ENCODE data around the gene CNIH3. TPM values are rescaled to one million over a fixed set of nuclear protein-coding genes. Genes with fewer than 3 reads are reported as not detected.

Gene CNIH3
- total and polyA plus RNA-seq, 2 donors (not counting 3 experiments of a cell fraction or from before 2014, with no cell fraction given) = 1.3 to 2.5 TPM

DNA sequence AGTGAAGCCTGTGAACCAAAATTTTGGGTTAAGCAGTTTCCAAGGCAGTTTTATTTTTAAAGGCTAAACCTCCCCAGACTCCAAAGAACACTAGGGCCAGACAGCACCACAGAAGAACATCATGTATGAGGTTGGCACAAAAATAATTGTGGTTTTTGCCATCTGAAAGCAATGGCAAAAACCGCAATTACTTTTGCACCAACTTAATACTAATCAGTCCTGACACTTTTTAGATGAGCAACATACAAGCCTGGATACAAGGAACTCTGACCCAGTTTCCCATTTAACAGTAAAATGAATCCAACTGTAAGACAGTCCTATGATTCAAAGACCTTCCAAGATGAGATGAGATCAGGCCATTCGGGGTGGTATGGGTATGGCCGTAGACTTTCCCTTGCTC lies 46.8 kb downstream of the CNIH3 start:
- no peak overlapping the region for H3K4me3 ChIP-seq (replicated peaks in 1 of 3; ENCODE audit: insufficient read depth in 1 of 3, low read depth in 1 of 3, low read length in 3 of 3)
- H3K9ac ChIP-seq (replicated peaks; ENCODE audit: extremely low read depth, insufficient read depth, low read length) = no peak overlapping the region
- no peaks in the 10 kb centered on the region for H4K20me1 ChIP-seq (replicated peaks; ENCODE audit: control insufficient read depth, extremely low read depth, insufficient read depth, low read length)
- no peak overlapping the region for H3K27ac ChIP-seq (ENCODE audit: insufficient read depth, low read depth, low read length)
- POLR2A ChIA-PET = no interaction called here
- no peaks in the 10 kb centered on the region for H3K79me2 ChIP-seq (ENCODE audit: control insufficient read depth, insufficient read depth, low read length)
- intact Hi-C loops (cut with micrococcal nuclease) = no loop called here
- H2AFZ ChIP-seq (ENCODE audit: low read depth, low read length) = no peak overlapping the region
- H3K4me2 ChIP-seq (ENCODE audit: insufficient read depth, low read length) = no peak overlapping the region
- FAIRE-seq (no peak), DNase-seq (ENCODE audit: low read depth, low spot score) (no peak)
- H3K36me3 ChIP-seq (ENCODE audit: control insufficient read depth in 2 of 2, extremely low read depth in 1 of 2, insufficient read depth in 2 of 2, low read length in 2 of 2) = no peaks in the 10 kb centered on the region
- dilution Hi-C loops (cut with MboI; ENCODE audit: extremely low pct_ligation_motif_present, low sequenced_read_pairs) = no loop called here
- TF ChIP-seq, protein P1, sequence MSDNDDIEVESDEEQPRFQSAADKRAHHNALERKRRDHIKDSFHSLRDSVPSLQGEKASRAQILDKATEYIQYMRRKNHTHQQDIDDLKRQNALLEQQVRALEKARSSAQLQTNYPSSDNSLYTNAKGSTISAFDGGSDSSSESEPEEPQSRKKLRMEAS (IDR thresholded peaks at IDR 0.05; ENCODE audit: insufficient read depth, insufficient read length) = no peak
- TF ChIP-seq GATA2 (IDR thresholded peaks at IDR 0.05; ENCODE audit: insufficient read depth, insufficient read length, low read depth, low read length) = no peak
- TF ChIP-seq MYC (IDR thresholded peaks at IDR 0.05; ENCODE audit: low read depth, low read length) = no peak
- no peak for TF ChIP-seq FOS (IDR thresholded peaks at IDR 0.05; ENCODE audit: borderline replicate concordance, insufficient read depth, low read length)
- no peak for TF ChIP-seq JUN (IDR thresholded peaks at IDR 0.05; ENCODE audit: borderline replicate concordance, insufficient read depth, insufficient read length, low read depth)
- no peak for TF ChIP-seq POLR2AphosphoS5 (IDR thresholded peaks at IDR 0.05; ENCODE audit: insufficient read depth, low read depth, low read length)
- TF ChIP-seq EZH2 (IDR thresholded peaks at IDR 0.05; ENCODE audit: borderline replicate concordance, low read depth, low read length, severe bottlenecking) = no peak
- CTCF ChIA-PET = no interaction called here
- no TSS peak for BruUV-seq (replicated peaks)
- no peaks in the 10 kb centered on the region for H3K9me1 ChIP-seq (replicated peaks; ENCODE audit: control insufficient read depth, extremely low read depth, insufficient read depth, low read length)
- H3K4me1 ChIP-seq (ENCODE audit: control insufficient read depth, extremely low read depth, insufficient read depth, low read length) = no peaks in the 10 kb centered on the region
- no peaks in the 10 kb centered on the region for H3K9me3 ChIP-seq (replicated peaks; ENCODE audit: control insufficient read depth, insufficient read depth, low read length)
- H3K27me3 ChIP-seq (ENCODE audit: control insufficient read depth in 2 of 2, insufficient read depth in 2 of 2, low read length in 2 of 2) = peaks cover 5 to 14% of the 10 kb centered on the region in 2 experiments

DNA sequence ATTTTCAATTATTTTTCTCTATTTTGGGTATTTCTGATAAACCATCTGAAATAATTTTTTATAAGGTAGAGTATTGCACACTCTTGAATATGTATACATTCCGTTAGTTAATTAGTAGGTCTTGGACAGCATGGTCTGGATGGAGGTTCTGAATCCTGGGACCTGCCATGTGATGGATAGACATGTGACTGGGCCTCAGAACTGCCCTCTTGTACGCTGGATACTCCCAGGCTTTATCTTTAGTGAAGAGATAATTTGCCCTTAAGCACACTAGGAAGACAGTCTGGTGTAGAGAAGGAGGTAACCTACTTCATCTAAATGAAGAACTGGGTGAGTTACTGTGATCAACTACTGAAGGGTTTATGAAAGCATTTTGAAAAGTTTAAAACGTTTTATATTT lies 48.9 kb downstream of the CNIH3 start:
- H3K4me1 ChIP-seq (ENCODE audit: control insufficient read depth, extremely low read depth, insufficient read depth, low read length) = no peaks in the 10 kb centered on the region
- H3K9me3 ChIP-seq (replicated peaks; ENCODE audit: control insufficient read depth, insufficient read depth, low read length) = no peaks in the 10 kb centered on the region
- dilution Hi-C loops (cut with MboI; ENCODE audit: extremely low pct_ligation_motif_present, low sequenced_read_pairs) = no loop called here
- intact Hi-C loops (cut with micrococcal nuclease) = no loop called here
- H3K27ac ChIP-seq (ENCODE audit: insufficient read depth, low read depth, low read length) = no peak overlapping the region
- no peaks in the 10 kb centered on the region for H3K79me2 ChIP-seq (ENCODE audit: control insufficient read depth, insufficient read depth, low read length)
- no peaks in the 10 kb centered on the region for H3K36me3 ChIP-seq (ENCODE audit: control insufficient read depth in 2 of 2, extremely low read depth in 1 of 2, insufficient read depth in 2 of 2, low read length in 2 of 2)
- no peak overlapping the region for H3K4me3 ChIP-seq (replicated peaks in 1 of 3; ENCODE audit: insufficient read depth in 1 of 3, low read depth in 1 of 3, low read length in 3 of 3)
- TF ChIP-seq POLR2A (IDR thresholded peaks at IDR 0.05; ENCODE audit: low read depth, low read length) = no peak
- TF ChIP-seq EZH2 (IDR thresholded peaks at IDR 0.05; ENCODE audit: borderline replicate concordance, low read depth, low read length, severe bottlenecking) = no peak
- TF ChIP-seq FOS (IDR thresholded peaks at IDR 0.05; ENCODE audit: borderline replicate concordance, insufficient read depth, low read length) = no peak
- no peak for TF ChIP-seq GATA2 (IDR thresholded peaks at IDR 0.05; ENCODE audit: insufficient read depth, insufficient read length, low read depth, low read length)
- TF ChIP-seq CTCF (IDR thresholded peaks at IDR 0.05; ENCODE audit: extremely low read depth in 1 of 2, insufficient read depth in 1 of 2, low read depth in 1 of 2, low read length in 2 of 2) = no peak
- TF ChIP-seq POLR2AphosphoS5 (IDR thresholded peaks at IDR 0.05; ENCODE audit: insufficient read depth, low read depth, low read length) = no peak
- no peak for TF ChIP-seq JUN (IDR thresholded peaks at IDR 0.05; ENCODE audit: borderline replicate concordance, insufficient read depth, insufficient read length, low read depth)
- TF ChIP-seq, protein P1 (IDR thresholded peaks at IDR 0.05; ENCODE audit: insufficient read depth, insufficient read length) = no peak
- no peak for TF ChIP-seq MYC (IDR thresholded peaks at IDR 0.05; ENCODE audit: low read depth, low read length)
- no peak for FAIRE-seq
- H4K20me1 ChIP-seq (replicated peaks; ENCODE audit: control insufficient read depth, extremely low read depth, insufficient read depth, low read length) = no peaks in the 10 kb centered on the region
- H3K9ac ChIP-seq (replicated peaks; ENCODE audit: extremely low read depth, insufficient read depth, low read length) = no peak overlapping the region
- no peak overlapping the region for H3K4me2 ChIP-seq (ENCODE audit: insufficient read depth, low read length)
- no peak overlapping the region for H2AFZ ChIP-seq (ENCODE audit: low read depth, low read length)
- BruUV-seq (replicated peaks) = no TSS peak
- peaks cover 5 to 13% of the 10 kb centered on the region in 2 experiments for H3K27me3 ChIP-seq (ENCODE audit: control insufficient read depth in 2 of 2, insufficient read depth in 2 of 2, low read length in 2 of 2)
- CTCF ChIA-PET = no interaction called here
- POLR2A ChIA-PET = no interaction called here
- no peak for DNase-seq (ENCODE audit: low read depth, low spot score)
- H3K9me1 ChIP-seq (replicated peaks; ENCODE audit: control insufficient read depth, extremely low read depth, insufficient read depth, low read length) = no peaks in the 10 kb centered on the region

Data from endothelial cell of umbilical vein (primary cell).